Measurements from ENCODE around the gene BABAM2.

DNA sequence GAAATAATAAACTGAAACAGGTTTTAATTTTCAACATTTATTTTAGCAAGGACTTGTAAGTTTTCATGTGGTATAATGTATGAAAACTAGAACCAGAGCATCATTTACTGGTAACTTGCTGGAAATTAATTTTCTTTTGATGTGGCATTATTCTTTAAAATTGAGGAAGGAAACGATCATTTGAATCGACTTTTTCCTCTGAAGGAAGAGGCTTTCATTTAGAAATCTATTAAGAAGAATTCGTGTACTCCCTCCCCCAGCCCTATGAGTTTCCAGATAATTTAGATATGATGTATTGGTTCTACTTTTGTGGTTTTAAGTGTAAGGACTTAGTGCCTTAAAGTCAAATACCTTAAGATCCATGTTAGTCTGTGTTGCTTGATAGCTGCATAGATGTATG lies 2.5 kb downstream of the BABAM2 start:
- TF ChIP-seq POLR2A (IDR thresholded peaks at IDR 0.05), result no peak
- TF ChIP-seq, protein P1, sequence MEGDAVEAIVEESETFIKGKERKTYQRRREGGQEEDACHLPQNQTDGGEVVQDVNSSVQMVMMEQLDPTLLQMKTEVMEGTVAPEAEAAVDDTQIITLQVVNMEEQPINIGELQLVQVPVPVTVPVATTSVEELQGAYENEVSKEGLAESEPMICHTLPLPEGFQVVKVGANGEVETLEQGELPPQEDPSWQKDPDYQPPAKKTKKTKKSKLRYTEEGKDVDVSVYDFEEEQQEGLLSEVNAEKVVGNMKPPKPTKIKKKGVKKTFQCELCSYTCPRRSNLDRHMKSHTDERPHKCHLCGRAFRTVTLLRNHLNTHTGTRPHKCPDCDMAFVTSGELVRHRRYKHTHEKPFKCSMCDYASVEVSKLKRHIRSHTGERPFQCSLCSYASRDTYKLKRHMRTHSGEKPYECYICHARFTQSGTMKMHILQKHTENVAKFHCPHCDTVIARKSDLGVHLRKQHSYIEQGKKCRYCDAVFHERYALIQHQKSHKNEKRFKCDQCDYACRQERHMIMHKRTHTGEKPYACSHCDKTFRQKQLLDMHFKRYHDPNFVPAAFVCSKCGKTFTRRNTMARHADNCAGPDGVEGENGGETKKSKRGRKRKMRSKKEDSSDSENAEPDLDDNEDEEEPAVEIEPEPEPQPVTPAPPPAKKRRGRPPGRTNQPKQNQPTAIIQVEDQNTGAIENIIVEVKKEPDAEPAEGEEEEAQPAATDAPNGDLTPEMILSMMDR (IDR thresholded peaks at IDR 0.05), result no peak
- no peak for TF ChIP-seq POLR2AphosphoS5 (IDR thresholded peaks at IDR 0.05)

All from sigmoid colon (tissue), 4 donors.